ENCODE data around the gene ADGRV1.

Gene ADGRV1

DNA sequence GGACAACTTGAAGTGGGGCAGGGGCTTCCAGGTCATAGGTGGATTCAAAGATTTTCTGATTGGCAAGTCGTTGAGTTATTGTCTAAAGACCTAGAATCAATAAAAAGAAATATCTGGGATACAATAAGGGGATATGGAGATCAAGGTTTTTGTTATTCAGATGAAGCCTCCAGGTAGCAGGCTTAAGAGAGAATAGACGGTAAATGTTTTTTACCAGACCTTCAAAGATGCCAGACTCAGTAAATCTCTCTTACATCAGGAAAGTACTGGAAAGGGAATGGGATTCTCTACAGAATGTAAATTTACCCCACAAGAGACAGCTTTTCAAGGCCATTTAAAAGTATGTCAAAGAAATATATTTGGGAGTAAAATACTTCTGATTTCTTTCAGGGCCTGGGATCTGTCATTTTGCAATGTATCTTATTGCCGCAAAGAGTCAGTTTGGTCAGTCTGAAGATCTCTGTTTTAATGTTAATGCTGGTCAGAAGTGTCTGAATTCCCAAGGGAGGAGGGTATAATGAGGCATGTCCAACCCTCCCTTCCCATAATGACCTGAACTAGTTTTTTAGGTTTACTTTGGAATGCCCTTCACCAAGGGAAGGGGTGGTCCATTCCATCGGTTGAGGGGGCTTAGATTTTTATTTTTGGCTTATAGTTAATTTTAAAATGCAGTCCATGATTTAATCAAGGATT is 15.6 kb upstream of the ADGRV1 start:
- no peak overlapping the region for H3K4me3 ChIP-seq (ENCODE audit: low read depth, low read length)
- DNase-seq (ENCODE audit: low read depth): no peak
- in situ Hi-C loops (cut with HindIII; ENCODE audit: low sequenced_read_pairs): no loop called here
- TF ChIP-seq, protein P1, sequence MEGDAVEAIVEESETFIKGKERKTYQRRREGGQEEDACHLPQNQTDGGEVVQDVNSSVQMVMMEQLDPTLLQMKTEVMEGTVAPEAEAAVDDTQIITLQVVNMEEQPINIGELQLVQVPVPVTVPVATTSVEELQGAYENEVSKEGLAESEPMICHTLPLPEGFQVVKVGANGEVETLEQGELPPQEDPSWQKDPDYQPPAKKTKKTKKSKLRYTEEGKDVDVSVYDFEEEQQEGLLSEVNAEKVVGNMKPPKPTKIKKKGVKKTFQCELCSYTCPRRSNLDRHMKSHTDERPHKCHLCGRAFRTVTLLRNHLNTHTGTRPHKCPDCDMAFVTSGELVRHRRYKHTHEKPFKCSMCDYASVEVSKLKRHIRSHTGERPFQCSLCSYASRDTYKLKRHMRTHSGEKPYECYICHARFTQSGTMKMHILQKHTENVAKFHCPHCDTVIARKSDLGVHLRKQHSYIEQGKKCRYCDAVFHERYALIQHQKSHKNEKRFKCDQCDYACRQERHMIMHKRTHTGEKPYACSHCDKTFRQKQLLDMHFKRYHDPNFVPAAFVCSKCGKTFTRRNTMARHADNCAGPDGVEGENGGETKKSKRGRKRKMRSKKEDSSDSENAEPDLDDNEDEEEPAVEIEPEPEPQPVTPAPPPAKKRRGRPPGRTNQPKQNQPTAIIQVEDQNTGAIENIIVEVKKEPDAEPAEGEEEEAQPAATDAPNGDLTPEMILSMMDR (IDR thresholded peaks at IDR 0.05; ENCODE audit: low read depth, low read length, missing control alignments): no peak

DNA sequence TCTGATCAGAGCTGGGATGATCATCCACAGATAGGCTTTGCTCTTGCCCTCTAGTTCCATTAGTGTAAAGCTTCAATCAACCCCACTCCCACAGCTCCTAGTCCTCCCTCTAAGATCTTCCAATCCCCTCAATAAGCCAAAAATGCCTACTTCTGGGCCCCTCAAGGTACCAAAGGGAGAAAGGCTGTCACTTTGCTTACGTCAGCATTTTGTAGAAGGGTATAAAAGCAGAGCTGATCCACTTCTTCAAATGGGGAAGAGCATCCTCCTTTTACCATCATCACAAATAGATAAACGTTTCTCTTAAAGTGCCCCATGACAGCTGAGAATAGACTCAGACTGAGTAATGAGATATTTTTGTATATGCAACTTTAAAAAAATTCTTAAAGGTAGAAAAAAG is 13.1 kb upstream of the ADGRV1 start:
- DNase-seq (ENCODE audit: low read depth): no peak
- TF ChIP-seq, protein P1 (IDR thresholded peaks at IDR 0.05; ENCODE audit: low read depth, low read length, missing control alignments): no peak
- no peak overlapping the region for H3K4me3 ChIP-seq (ENCODE audit: low read depth, low read length)
- in situ Hi-C loops (cut with HindIII; ENCODE audit: low sequenced_read_pairs): no loop called here

DNA sequence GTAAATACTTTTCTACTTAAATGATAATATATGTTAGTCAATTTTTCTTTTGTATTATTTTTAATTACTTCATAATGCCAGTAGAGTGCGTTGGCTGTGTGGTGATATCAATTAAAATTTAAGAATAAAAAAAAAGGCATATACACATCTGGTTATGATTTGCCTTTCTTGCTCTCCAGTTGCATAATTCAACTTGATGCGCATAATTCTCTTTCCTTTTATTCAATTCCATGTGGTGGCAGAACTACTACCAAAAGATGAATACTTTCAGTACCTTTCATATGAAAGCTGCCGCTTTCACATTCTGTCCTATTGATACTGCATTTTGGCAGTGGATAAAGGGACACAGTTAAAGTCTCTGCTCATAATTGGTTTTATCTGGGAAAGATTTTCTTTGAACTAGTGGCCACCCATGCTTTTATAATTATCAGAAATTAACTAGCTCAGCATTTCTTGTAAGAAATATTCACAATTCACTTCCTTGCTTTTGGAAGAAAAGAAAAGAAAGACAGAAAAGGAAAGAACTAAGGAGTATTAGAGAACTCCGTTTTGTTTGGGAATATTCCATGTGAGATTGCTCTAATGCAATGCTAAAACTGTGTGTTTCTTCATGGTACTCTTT is 12.3 kb upstream of the ADGRV1 start:
- no peak overlapping the region for H3K4me3 ChIP-seq (ENCODE audit: low read depth, low read length)
- TF ChIP-seq, protein P1 (IDR thresholded peaks at IDR 0.05; ENCODE audit: low read depth, low read length, missing control alignments): no peak
- no peak for DNase-seq (ENCODE audit: low read depth)
- in situ Hi-C loops (cut with HindIII; ENCODE audit: low sequenced_read_pairs): no loop called here

DNA sequence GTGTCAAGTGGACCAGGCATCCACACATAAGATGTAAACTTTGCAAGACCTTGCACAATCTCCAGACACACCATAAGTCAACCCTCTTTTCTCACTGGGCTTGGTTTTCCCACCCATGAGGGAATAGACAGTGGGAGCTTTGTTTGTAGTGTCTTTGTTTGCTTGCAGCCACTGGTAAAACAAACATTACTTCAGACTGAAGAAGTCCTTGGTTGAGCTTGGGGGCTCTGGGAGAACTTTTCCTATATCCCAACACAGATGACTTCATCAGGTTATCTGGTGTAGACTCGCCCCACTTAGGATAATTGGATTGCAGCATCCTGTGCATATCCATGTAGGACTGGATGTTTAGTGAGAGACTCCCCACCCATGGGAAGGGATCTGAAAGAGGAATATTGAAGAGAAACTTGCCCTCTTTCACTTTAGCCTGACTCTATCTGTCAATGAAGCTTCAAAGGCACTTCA is 11.5 kb upstream of the ADGRV1 start:
- in situ Hi-C loops (cut with HindIII; ENCODE audit: low sequenced_read_pairs): no loop called here
- TF ChIP-seq, protein P1 (IDR thresholded peaks at IDR 0.05; ENCODE audit: low read depth, low read length, missing control alignments): no peak
- no peak for DNase-seq (ENCODE audit: low read depth)
- no peak overlapping the region for H3K4me3 ChIP-seq (ENCODE audit: low read depth, low read length)

DNA sequence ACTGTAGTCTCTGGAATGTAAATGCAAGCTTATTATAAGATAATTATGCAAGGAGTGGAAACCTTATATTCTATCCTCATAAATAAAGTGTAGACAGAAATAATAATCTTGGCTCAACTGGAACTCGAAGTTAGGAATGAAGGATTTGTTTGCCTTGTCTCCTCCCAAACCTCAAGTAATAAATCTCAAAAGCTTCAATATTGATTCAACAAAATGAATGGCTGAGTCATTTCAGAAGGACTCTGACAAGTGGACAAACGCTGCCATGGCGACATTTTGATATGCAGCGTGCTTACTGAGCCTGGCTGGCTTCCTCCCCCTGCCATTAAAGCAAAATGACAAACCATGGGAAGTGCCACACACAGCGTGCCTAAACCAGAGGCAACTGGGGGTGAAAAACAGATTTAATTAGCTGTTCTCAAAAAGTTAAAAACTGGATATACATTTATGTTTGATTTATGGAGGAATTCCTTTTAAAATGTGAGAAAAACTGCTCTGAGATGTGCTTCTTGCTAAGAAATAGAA is 10.5 kb upstream of the ADGRV1 start:
- DNase-seq (ENCODE audit: low read depth): no peak
- TF ChIP-seq, protein P1 (IDR thresholded peaks at IDR 0.05; ENCODE audit: low read depth, low read length, missing control alignments): no peak
- no peak overlapping the region for H3K4me3 ChIP-seq (ENCODE audit: low read depth, low read length)
- in situ Hi-C loops (cut with HindIII; ENCODE audit: low sequenced_read_pairs): no loop called here

DNA sequence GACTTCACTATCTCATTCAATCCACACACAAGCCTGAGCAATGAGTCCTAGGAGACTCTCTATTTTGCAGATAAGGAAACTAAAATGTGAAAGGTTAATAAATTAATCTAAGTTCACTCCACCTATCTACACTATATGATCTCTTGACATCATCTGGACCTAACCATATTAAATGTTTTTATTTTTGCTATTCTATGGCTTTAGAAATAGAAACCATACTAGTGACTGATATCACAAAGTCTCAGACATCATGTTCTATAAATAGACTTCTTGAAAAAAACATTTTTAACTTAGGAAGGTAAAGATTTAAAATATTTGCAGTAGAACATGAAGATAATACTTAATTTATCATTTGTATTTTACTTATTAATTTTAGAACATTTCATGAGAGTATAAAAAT is 9.4 kb upstream of the ADGRV1 start:
- TF ChIP-seq, protein P1 (IDR thresholded peaks at IDR 0.05; ENCODE audit: low read depth, low read length, missing control alignments): no peak
- H3K4me3 ChIP-seq (ENCODE audit: low read depth, low read length): no peak overlapping the region
- no peak for DNase-seq (ENCODE audit: low read depth)
- in situ Hi-C loops (cut with HindIII; ENCODE audit: low sequenced_read_pairs): no loop called here

Data from astrocyte of the cerebellum (primary cell).